ENCODE results near the gene USP49. TPM values are rescaled to one million over a fixed set of nuclear protein-coding genes. Genes with fewer than 3 reads are reported as not detected.

The USP49 gene
- total RNA-seq, 2 donors from 2014 or later, result 1.7 to 19.5 TPM

DNA sequence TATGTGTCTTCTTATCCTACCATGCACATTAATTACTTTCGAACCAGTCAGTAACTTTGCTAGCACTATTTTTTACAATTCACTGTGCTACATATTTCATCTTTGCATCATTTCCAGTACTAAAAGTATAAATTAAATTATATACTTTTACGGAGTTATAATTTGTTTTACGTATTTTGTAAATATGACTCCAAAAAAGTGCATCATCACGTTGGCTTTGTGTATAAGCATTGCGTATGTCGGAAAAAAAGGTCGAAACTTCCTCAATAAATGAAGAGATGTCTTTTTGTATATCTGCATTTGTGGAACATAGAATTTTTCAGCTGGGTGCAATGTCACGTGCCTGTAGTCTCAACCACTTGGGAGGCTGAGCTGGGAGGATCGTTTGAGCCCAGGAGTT lies 52.0 kb downstream of the USP49 start:
- no peak for DNase-seq (ENCODE audit: low spot score)
- intact Hi-C loops (cut with DNase I), result no loop called here
- H3K4me1 ChIP-seq (replicated peaks), result no peaks in the 10 kb centered on the region
- H3K9me3 ChIP-seq, result no peaks in the 10 kb centered on the region
- TF ChIP-seq, protein P1, sequence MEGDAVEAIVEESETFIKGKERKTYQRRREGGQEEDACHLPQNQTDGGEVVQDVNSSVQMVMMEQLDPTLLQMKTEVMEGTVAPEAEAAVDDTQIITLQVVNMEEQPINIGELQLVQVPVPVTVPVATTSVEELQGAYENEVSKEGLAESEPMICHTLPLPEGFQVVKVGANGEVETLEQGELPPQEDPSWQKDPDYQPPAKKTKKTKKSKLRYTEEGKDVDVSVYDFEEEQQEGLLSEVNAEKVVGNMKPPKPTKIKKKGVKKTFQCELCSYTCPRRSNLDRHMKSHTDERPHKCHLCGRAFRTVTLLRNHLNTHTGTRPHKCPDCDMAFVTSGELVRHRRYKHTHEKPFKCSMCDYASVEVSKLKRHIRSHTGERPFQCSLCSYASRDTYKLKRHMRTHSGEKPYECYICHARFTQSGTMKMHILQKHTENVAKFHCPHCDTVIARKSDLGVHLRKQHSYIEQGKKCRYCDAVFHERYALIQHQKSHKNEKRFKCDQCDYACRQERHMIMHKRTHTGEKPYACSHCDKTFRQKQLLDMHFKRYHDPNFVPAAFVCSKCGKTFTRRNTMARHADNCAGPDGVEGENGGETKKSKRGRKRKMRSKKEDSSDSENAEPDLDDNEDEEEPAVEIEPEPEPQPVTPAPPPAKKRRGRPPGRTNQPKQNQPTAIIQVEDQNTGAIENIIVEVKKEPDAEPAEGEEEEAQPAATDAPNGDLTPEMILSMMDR (IDR thresholded peaks at IDR 0.05), result no peak
- TF ChIP-seq POLR2AphosphoS5 (IDR thresholded peaks at IDR 0.05) (no peak), POLR2A (IDR thresholded peaks at IDR 0.05) (no peak)
- no peak overlapping the region for H3K27ac ChIP-seq
- no peak overlapping the region for H3K4me3 ChIP-seq
- WGBS, result 97% methylated on average over 9 of the region's 9 CpGs
- H3K27me3 ChIP-seq (replicated peaks; ENCODE audit: insufficient read depth), result no peaks in the 10 kb centered on the region
- H3K36me3 ChIP-seq, result no peaks in the 10 kb centered on the region

DNA sequence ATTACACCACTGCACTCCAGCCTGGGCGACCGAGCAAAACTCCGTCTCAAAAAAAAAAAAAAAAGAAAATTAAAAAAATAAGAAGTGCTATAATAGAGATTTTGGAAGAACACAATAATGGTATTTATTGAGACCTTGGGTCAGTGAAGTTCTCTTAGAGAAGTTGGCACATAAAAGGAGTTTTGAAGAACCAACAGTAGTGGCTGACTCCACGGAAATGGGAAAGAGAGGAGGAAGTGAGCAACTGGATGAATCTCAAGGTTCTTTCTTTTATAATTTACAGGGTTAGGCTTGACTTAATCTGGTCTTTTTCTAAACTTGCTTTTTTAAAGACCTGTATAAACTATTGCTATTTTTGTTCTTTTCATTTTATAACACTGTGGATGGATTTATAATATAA lies 54.8 kb downstream of the USP49 start:
- 91% methylated on average over 4 of the region's 4 CpGs for WGBS
- no peaks in the 10 kb centered on the region for H3K27me3 ChIP-seq (replicated peaks; ENCODE audit: insufficient read depth)
- H3K36me3 ChIP-seq, result no peaks in the 10 kb centered on the region
- H3K27ac ChIP-seq, result no peak overlapping the region
- TF ChIP-seq, protein P1 (IDR thresholded peaks at IDR 0.05), result no peak
- TF ChIP-seq POLR2AphosphoS5 (IDR thresholded peaks at IDR 0.05), result no peak
- no peak for TF ChIP-seq POLR2A (IDR thresholded peaks at IDR 0.05)
- H3K4me3 ChIP-seq, result no peak overlapping the region
- no peaks in the 10 kb centered on the region for H3K4me1 ChIP-seq (replicated peaks)
- intact Hi-C loops (cut with DNase I), result no loop called here
- no peaks in the 10 kb centered on the region for H3K9me3 ChIP-seq
- no peak for DNase-seq (ENCODE audit: low spot score)

DNA sequence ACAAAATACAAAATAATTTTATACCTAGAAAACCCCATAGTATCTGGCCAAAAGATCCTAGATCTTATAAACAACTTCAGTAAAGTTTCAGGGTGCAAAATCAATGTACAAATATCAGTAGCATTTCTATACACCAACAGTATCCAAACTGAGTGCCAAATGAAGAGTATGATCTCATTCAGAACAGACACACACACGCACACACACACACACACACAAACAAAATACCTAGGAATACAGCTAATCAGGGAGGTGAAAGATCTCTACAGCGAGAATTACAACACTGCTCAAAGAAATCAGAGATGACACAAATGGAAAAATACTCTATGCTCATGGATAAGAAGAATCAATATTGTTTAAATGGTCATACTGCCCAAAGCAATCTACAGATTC lies 58.5 kb downstream of the USP49 start:
- H3K4me3 ChIP-seq, result no peak overlapping the region
- WGBS, result 96% methylated on average over 2 of the region's 2 CpGs
- TF ChIP-seq POLR2A (IDR thresholded peaks at IDR 0.05) (no peak), POLR2AphosphoS5 (IDR thresholded peaks at IDR 0.05) (no peak)
- TF ChIP-seq, protein P1 (IDR thresholded peaks at IDR 0.05), result no peak
- intact Hi-C loops (cut with DNase I), result no loop called here
- H3K27ac ChIP-seq, result no peak overlapping the region
- DNase-seq (ENCODE audit: low spot score), result no peak
- H3K36me3 ChIP-seq, result no peaks in the 10 kb centered on the region
- H3K4me1 ChIP-seq (replicated peaks), result no peaks in the 10 kb centered on the region
- H3K27me3 ChIP-seq (replicated peaks; ENCODE audit: insufficient read depth), result no peaks in the 10 kb centered on the region
- H3K9me3 ChIP-seq, result no peaks in the 10 kb centered on the region

DNA sequence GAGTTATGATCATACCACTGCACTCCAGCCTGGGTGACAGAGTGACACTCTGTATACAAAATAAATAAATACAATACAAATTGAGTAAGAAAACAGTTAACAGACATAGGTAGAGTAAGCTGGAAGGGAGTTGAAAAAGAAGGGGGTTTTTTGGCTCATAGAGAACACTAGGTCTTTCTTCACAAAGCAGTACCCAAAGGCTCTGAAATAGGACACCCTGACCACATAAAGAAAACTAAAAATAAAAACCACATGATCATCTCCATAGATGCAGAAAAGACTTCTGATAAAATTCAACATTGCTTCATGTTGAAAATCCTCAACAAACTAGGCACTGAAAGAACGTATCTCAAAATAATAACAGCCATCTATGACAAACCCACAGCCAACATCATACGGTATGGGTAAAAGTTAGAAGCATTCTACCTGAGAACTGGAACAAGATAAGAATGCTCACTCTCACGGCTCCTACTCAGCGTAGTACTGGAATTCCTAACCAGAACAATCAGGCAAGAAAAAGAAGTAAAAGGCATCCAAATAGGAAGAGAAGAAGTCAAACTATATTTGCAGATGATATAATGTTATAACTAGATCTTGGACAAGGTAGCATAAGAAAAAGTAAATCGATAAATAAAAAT lies 59.0 kb downstream of the USP49 start:
- intact Hi-C loops (cut with DNase I), result no loop called here
- H3K36me3 ChIP-seq, result no peaks in the 10 kb centered on the region
- no peaks in the 10 kb centered on the region for H3K9me3 ChIP-seq
- H3K27me3 ChIP-seq (replicated peaks; ENCODE audit: insufficient read depth), result no peaks in the 10 kb centered on the region
- DNase-seq (ENCODE audit: low spot score), result no peak
- no peak overlapping the region for H3K27ac ChIP-seq
- TF ChIP-seq, protein P1 (IDR thresholded peaks at IDR 0.05), result no peak
- TF ChIP-seq POLR2A (IDR thresholded peaks at IDR 0.05), result no peak
- H3K4me1 ChIP-seq (replicated peaks), result no peaks in the 10 kb centered on the region
- H3K4me3 ChIP-seq, result no peak overlapping the region
- WGBS, result 80% methylated on average over 5 of the region's 5 CpGs

DNA sequence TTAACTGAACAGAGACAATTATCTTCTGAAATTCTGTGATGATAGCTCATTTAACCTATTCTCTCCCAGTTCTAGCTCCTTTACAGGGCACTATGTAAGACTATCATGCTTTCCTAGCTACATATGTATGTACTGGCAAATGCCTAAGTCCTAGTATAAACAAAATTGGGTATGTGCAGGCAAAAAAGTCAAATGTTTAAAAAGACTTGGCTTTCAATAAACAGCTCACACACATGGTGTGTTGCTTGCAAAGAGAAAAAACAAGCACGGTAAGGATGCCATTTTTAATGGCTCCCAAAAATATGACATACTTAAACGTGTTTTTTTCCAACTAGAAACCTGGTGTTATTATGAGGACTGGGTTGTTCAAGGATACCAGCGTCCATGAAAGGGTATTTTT lies 62.9 kb downstream of the USP49 start:
- no peaks in the 10 kb centered on the region for H3K36me3 ChIP-seq
- H3K4me3 ChIP-seq, result no peak overlapping the region
- 92% methylated on average over 3 of the region's 3 CpGs for WGBS
- no peak for DNase-seq (ENCODE audit: low spot score)
- no peaks in the 10 kb centered on the region for H3K27me3 ChIP-seq (replicated peaks; ENCODE audit: insufficient read depth)
- intact Hi-C loops (cut with DNase I), result no loop called here
- no peaks in the 10 kb centered on the region for H3K4me1 ChIP-seq (replicated peaks)
- H3K27ac ChIP-seq, result no peak overlapping the region
- TF ChIP-seq POLR2A (IDR thresholded peaks at IDR 0.05) (no peak), POLR2AphosphoS5 (IDR thresholded peaks at IDR 0.05) (no peak)
- TF ChIP-seq, protein P1 (IDR thresholded peaks at IDR 0.05), result no peak
- H3K9me3 ChIP-seq, result no peaks in the 10 kb centered on the region
